ENCODE results near the gene PGBD1. TPM values are rescaled to one million over a fixed set of nuclear protein-coding genes. Genes with fewer than 3 reads are reported as not detected.
A peak's percentile ranks its signal among the peaks of the same experiment; 100 is the strongest.

Gene PGBD1
- total and polyA plus RNA-seq, 2 of the 8 experiments (the other 6 are each of a cell fraction or from before 2014, with no cell fraction given), result 2.5 to 9.2 TPM

DNA sequence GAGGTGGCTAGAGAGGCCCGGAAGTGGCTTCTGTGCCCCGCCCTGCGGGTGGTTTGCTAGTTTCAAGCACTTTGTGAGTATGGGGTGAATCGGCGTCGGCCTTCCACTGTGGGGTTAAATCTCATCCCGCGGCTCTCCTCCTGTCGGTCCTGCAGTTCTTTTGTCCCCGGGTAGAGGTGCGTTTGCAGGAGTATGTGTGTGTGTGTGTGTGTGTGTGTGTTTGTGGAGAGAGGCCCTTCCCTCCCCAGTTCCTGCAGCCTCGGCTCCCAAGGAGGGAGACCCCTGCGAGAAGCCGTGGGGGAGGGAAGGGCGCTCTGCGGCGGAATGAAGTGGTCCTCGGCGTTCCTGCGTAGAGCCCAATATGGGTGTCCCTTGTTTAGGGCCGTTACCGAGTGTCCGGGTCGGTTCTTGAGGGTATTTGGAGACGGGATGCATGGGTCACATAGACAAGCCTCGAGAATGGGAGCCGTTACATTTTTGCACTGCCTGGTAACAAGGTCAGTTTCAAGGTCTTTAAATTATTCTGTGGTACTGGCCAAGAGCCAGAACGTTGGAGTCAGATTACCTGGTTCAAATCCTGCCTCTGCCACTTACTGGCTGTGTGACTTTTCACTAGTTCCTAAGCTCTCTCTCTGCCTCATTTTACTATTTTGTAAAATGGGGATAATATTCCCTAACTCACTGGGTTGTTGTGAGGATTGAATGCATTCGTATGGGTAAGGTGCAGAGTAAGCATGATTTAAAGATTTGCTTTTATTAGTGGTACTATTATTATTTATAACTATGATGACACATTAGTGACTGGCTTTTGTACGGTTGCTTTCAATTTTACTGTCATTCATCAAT is 68.7 kb downstream of the PGBD1 start, which contains the start of gene ZKSCAN3 (continued):
- peak; percentile 94 for TF ChIP-seq ASH2L (IDR thresholded peaks at IDR 0.05; ENCODE audit: low read length)
- TF ChIP-seq, protein P1, sequence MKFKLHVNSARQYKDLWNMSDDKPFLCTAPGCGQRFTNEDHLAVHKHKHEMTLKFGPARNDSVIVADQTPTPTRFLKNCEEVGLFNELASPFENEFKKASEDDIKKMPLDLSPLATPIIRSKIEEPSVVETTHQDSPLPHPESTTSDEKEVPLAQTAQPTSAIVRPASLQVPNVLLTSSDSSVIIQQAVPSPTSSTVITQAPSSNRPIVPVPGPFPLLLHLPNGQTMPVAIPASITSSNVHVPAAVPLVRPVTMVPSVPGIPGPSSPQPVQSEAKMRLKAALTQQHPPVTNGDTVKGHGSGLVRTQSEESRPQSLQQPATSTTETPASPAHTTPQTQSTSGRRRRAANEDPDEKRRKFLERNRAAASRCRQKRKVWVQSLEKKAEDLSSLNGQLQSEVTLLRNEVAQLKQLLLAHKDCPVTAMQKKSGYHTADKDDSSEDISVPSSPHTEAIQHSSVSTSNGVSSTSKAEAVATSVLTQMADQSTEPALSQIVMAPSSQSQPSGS (IDR thresholded peaks at IDR 0.05; ENCODE audit: low read length), result no peak
- TF ChIP-seq E2F6 (IDR thresholded peaks at IDR 0.05), result no peak
- peak; percentile 77; the same call in 1 of the 2 replicates for TF ChIP-seq TBP (IDR thresholded peaks at IDR 0.05; ENCODE audit: low read depth, low read length)
- TF ChIP-seq, protein P2, sequence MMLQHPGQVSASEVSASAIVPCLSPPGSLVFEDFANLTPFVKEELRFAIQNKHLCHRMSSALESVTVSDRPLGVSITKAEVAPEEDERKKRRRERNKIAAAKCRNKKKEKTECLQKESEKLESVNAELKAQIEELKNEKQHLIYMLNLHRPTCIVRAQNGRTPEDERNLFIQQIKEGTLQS (IDR thresholded peaks at IDR 0.05; ENCODE audit: insufficient read depth, low read depth, low read length), result no peak
- TF ChIP-seq SAP30 (IDR thresholded peaks at IDR 0.05; ENCODE audit: insufficient read depth, insufficient replicate concordance, low read length), result peak; percentile 30
- TF ChIP-seq GTF2F1 (IDR thresholded peaks at IDR 0.05; ENCODE audit: borderline replicate concordance, low read depth, low read length), result no peak
- no peak for TF ChIP-seq TCF12 (IDR thresholded peaks at IDR 0.05; ENCODE audit: low read depth, low read length)
- no peak for TF ChIP-seq JUN (IDR thresholded peaks at IDR 0.05; ENCODE audit: low read depth, low read length)
- TF ChIP-seq MAFK (IDR thresholded peaks at IDR 0.05; ENCODE audit: low read depth, low read length), result no peak
- TF ChIP-seq CBX8 (IDR thresholded peaks at IDR 0.05; ENCODE audit: borderline replicate concordance, low read depth, low read length), result no peak
- TF ChIP-seq KDM4A (IDR thresholded peaks at IDR 0.05; ENCODE audit: low read depth, low read length, severe bottlenecking), result peak; percentile 60
- TF ChIP-seq BRCA1 (IDR thresholded peaks at IDR 0.05; ENCODE audit: low read depth, low read length), result no peak
- TF ChIP-seq SIRT6 (IDR thresholded peaks at IDR 0.05; ENCODE audit: low read length), result no peak
- peak; percentile 96 for TF ChIP-seq RBBP5 (IDR thresholded peaks at IDR 0.05; ENCODE audit: borderline replicate concordance, low read depth, low read length)
- TF ChIP-seq YY1 (IDR thresholded peaks at IDR 0.05; ENCODE audit: low read depth, low read length), result no peak
- peak; percentile 83 for TF ChIP-seq PHF8 (conservative IDR thresholded peaks at IDR 0.05; ENCODE audit: low read depth, low read length)
- peak; percentile 84; the same call in 1 of the 2 replicates for TF ChIP-seq TAF1 (IDR thresholded peaks at IDR 0.05; ENCODE audit: low read depth, low read length)

Data from H1 (cell line).